Hepatocyte (in vitro differentiated cells): ENCODE results near the gene TTLL5. TPM values are rescaled to one million over a fixed set of nuclear protein-coding genes. Genes with fewer than 3 reads are reported as not detected.

ENCODE experiments used
- DNase-seq: peaks from one replicate; pipeline ENCODE4 v3.0.0-alpha.2; 2016; ENCODE audit warnings: low spot score
- H2AFZ ChIP-seq: fragments of 200-600 bp; sonication (generic); 2 replicates; pipeline ENCODE4 v1.6.0; 2016; ENCODE audit warnings: antibody characterized with exemption, mild to moderate bottlenecking
- H3K27ac ChIP-seq: fragments of 200-600 bp; sonication (generic); 2 replicates; pipeline ENCODE4 v1.5.1; 2016; ENCODE audit warnings: mild to moderate bottlenecking
- H3K27me3 ChIP-seq: fragments of 200-600 bp; sonication (generic); 2 replicates; pipeline ENCODE4 v1.6.1; 2016
- H3K36me3 ChIP-seq: fragments of 200-600 bp; sonication (generic); replicated peaks from 2 replicates; pipeline ENCODE4 v1.5.1; 2016; ENCODE audit warnings: low read depth; ENCODE audit not compliant: insufficient read depth
- H3K4me1 ChIP-seq: fragments of 200-600 bp; sonication (generic); 2 replicates; pipeline ENCODE4 v1.5.1; 2016; ENCODE audit warnings: mild to moderate bottlenecking, moderate library complexity; ENCODE audit not compliant: insufficient read depth
- H3K4me2 ChIP-seq: fragments of 200-600 bp; sonication (generic); 2 replicates; pipeline ENCODE4 v1.6.0; 2016
- H3K4me3 ChIP-seq: fragments of 200-600 bp; sonication (generic); 2 replicates; pipeline ENCODE4 v1.5.1; 2016; ENCODE audit warnings: mild to moderate bottlenecking
- H3K79me2 ChIP-seq: fragments of 200-600 bp; sonication (generic); 2 replicates; pipeline ENCODE4 v1.6.0; 2017; ENCODE audit warnings: mild to moderate bottlenecking
- H3K9me2 ChIP-seq: fragments of 200-600 bp; sonication (generic); replicated peaks from 2 replicates; pipeline ENCODE4 v1.6.0; 2017; ENCODE audit warnings: mild to moderate bottlenecking; ENCODE audit not compliant: insufficient read depth
- H3K9me3 ChIP-seq: fragments of 200-600 bp; sonication (generic); 2 replicates; pipeline ENCODE4 v1.5.1; 2016; ENCODE audit warnings: low read depth, mild to moderate bottlenecking
- H4K20me1 ChIP-seq: fragments of 200-600 bp; sonication (generic); 2 replicates; pipeline ENCODE4 v1.6.0; 2016; ENCODE audit warnings: mild to moderate bottlenecking; ENCODE audit not compliant: insufficient read depth, poor library complexity, severe bottlenecking
- EZH2 ChIP-seq: fragments of 200-600 bp; sonication (generic); IDR thresholded peaks from 2 replicates; pipeline ENCODE4 v1.6.1; 2016; ENCODE audit warnings: antibody characterized with exemption, mild to moderate bottlenecking, borderline replicate concordance
- EZH2phosphoT487 ChIP-seq: fragments of 200-600 bp; sonication (generic); IDR thresholded peaks from one replicate; pipeline ENCODE4 v1.6.1; 2018; ENCODE audit warnings: antibody characterized with exemption, mild to moderate bottlenecking, low read depth, moderate library complexity; ENCODE audit not compliant: unreplicated experiment, severe bottlenecking
- WGBS: methylation state at CpG from one replicate; pipeline ENCODE4 v1.1.6; 2016; ENCODE audit warnings: low lambda C conversion rate; ENCODE audit errors: missing lambda C conversion rate; 5-methylcytosine and 5-hydroxymethylcytosine counted together
- polyA plus RNA-seq: library from polyadenylated mRNA; unstranded; fragments of >200 nt; fragmentation: Nextera tagmentation; extraction: Ambion mirVana; gene quantifications from 2 replicates; pipeline ENCODE4 v1.2.1, GENCODE V29; 2016
- total RNA-seq: library from RNA; depleted of rRNA; stranded (reverse); fragments of >200 nt; gene quantifications from 2 replicates; pipeline ENCODE4 v1.2.3, GENCODE V29; 2014
- TF ChIP-seq, protein P1 (sequence below): fragments of 200-600 bp; sonication (generic); IDR thresholded peaks from 2 replicates; pipeline ENCODE4 v1.5.1; 2016; ENCODE audit warnings: antibody characterized with exemption, mild to moderate bottlenecking; ENCODE audit not compliant: poor library complexity

The TTLL5 gene
- total and polyA plus RNA-seq, 2 experiments from 2014 or later, result 8.9 to 11.1 TPM

GRCh38 chr14:75985618-75986438 is 324.8 kb downstream of the TTLL5 start, which contains the start of gene IFT43:
TSS of gene IFT43 (plus strand) at chr14:75985763. CDS start at chr14:75985787, 24 bp downstream.
- no peaks in the 10 kb centered on the region for H3K36me3 ChIP-seq
- peak within 1 kb of the TSS; percentile 64 for H2AFZ ChIP-seq
- H3K27ac ChIP-seq, result peak within 1 kb of the TSS; percentile 89
- peaks cover 14% of the 10 kb centered on the region for H3K4me1 ChIP-seq
- H3K4me2 ChIP-seq, result peak within 1 kb of the TSS; percentile 74
- WGBS, result under 1% methylated on average over 48 of the region's 52 CpGs
- H3K9me2 ChIP-seq, result no peaks in the 10 kb centered on the region
- peak within 1 kb of the TSS; percentile 87 for H3K4me3 ChIP-seq
- no peaks in the 10 kb centered on the region for H4K20me1 ChIP-seq
- TF ChIP-seq, protein P1, sequence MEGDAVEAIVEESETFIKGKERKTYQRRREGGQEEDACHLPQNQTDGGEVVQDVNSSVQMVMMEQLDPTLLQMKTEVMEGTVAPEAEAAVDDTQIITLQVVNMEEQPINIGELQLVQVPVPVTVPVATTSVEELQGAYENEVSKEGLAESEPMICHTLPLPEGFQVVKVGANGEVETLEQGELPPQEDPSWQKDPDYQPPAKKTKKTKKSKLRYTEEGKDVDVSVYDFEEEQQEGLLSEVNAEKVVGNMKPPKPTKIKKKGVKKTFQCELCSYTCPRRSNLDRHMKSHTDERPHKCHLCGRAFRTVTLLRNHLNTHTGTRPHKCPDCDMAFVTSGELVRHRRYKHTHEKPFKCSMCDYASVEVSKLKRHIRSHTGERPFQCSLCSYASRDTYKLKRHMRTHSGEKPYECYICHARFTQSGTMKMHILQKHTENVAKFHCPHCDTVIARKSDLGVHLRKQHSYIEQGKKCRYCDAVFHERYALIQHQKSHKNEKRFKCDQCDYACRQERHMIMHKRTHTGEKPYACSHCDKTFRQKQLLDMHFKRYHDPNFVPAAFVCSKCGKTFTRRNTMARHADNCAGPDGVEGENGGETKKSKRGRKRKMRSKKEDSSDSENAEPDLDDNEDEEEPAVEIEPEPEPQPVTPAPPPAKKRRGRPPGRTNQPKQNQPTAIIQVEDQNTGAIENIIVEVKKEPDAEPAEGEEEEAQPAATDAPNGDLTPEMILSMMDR, result peak; percentile 6
- TF ChIP-seq EZH2 (no peak), EZH2phosphoT487 (no peak)
- H3K27me3 ChIP-seq, result no peaks in the 10 kb centered on the region
- H3K79me2 ChIP-seq, result peaks cover 17% of the 10 kb centered on the region
- peak; percentile 90 for DNase-seq
- no peaks in the 10 kb centered on the region for H3K9me3 ChIP-seq

DNA sequence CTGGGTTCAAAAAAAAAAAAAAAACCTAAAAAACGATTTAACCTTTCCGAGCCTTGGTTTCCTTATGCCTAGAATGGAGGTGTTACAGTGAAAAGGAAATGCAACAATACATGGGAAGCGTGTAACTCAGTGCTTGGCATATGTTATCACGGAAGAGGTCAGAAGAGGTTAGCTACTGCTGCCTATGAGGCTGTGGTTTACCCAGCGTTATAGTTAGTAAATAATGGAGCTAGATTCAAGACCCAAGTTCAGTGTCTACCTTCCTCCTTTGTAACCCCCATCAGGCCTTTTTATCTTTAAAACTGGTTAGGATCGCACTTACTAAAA is 325.4 kb downstream of the TTLL5 start:
- peaks cover 15% of the 10 kb centered on the region for H3K79me2 ChIP-seq
- no peaks in the 10 kb centered on the region for H3K9me3 ChIP-seq
- H3K36me3 ChIP-seq, result no peaks in the 10 kb centered on the region
- H3K27ac ChIP-seq, result peak overlapping the region; percentile 89
- H3K4me1 ChIP-seq, result peaks cover 8% of the 10 kb centered on the region
- TF ChIP-seq EZH2phosphoT487 (no peak), EZH2 (no peak)
- TF ChIP-seq, protein P1, result no peak
- WGBS, result 29% methylated on average over 6 of the region's 6 CpGs
- no peak for DNase-seq
- no peaks in the 10 kb centered on the region for H4K20me1 ChIP-seq
- H3K9me2 ChIP-seq, result no peaks in the 10 kb centered on the region
- H3K4me2 ChIP-seq, result peak overlapping the region; percentile 74
- H2AFZ ChIP-seq, result peak overlapping the region; percentile 64
- H3K27me3 ChIP-seq, result no peaks in the 10 kb centered on the region
- H3K4me3 ChIP-seq, result peak overlapping the region; percentile 87

GRCh38 chr14:75987201-75987970 is 326.3 kb downstream of the TTLL5 start:
- TF ChIP-seq EZH2phosphoT487 (no peak), EZH2 (no peak)
- TF ChIP-seq, protein P1, result no peak
- Histone ChIP-seq H3K4me3 (no peak overlapping the region), H3K9me2 (no peaks in the 10 kb centered on the region), H3K27me3 (no peaks in the 10 kb centered on the region), H3K27ac (no peak overlapping the region), H3K36me3 (no peaks in the 10 kb centered on the region), H4K20me1 (no peaks in the 10 kb centered on the region), H3K4me2 (no peak overlapping the region), H2AFZ (no peak overlapping the region), H3K79me2 (peaks cover 15% of the 10 kb centered on the region), H3K9me3 (no peaks in the 10 kb centered on the region), H3K4me1 (peaks cover 7% of the 10 kb centered on the region)
- 69% methylated on average over 3 of the region's 3 CpGs for WGBS
- DNase-seq, result no peak
